H1 (cell line): ENCODE results near the gene TPRN. TPM values are rescaled to one million over a fixed set of nuclear protein-coding genes. Genes with fewer than 3 reads are reported as not detected.

Experiments
- CTCF ChIA-PET: fragments of 300-600 bp; sonication (Branson Sonifier 250); formaldehyde crosslinking; loops from one replicate; lab custom pipeline; 2021; ENCODE audit not compliant: partially characterized antibody; lab: Charles Lee
- POLR2A ChIA-PET: fragments of 300-600 bp; sonication (Branson Sonifier 250); formaldehyde crosslinking; loops from one replicate; lab custom pipeline; 2021; ENCODE audit warnings: inconsistent platforms; ENCODE audit not compliant: partially characterized antibody; lab: Charles Lee
- DNase-seq, 2 experiments: peaks; one replicate each; pipeline versions ENCODE4 v3.0.0 to v3.0.0-alpha.2; 2010 to 2022; ENCODE audit warnings: low spot score in 2 of 2, low read depth in 1 of 2, mixed read lengths in 1 of 2
- FAIRE-seq: peaks from 2 replicates; lab custom pipeline; 2011; peaks lifted over from hg19 to GRCh38; lab: Jason Lieb, UNC
- H2AFZ ChIP-seq: 2 replicates; pipeline ENCODE4 v1.8.1; 2012; ENCODE audit warnings: low read length, inconsistent platforms
- H2AK5ac ChIP-seq: 2 replicates; pipeline ENCODE4 v1.6.1; 2013; ENCODE audit warnings: low read depth, low read length
- H2BK120ac ChIP-seq: replicated peaks from 2 replicates; pipeline ENCODE3; 2013; ENCODE audit warnings: low read depth, low read length, inconsistent platforms
- H2BK12ac ChIP-seq: 2 replicates; pipeline ENCODE4 v1.6.1; 2013; ENCODE audit warnings: low read depth, low read length
- H2BK15ac ChIP-seq: 2 replicates; pipeline ENCODE4 v1.6.1; 2013; ENCODE audit warnings: low read length
- H2BK20ac ChIP-seq: 2 replicates; pipeline ENCODE4 v1.6.1; 2013; ENCODE audit warnings: low read length
- H2BK5ac ChIP-seq: 2 replicates; pipeline ENCODE4 v1.6.1; 2013; ENCODE audit warnings: low read depth, low read length
- H3K14ac ChIP-seq: 2 replicates; pipeline ENCODE4 v1.6.1; 2013; ENCODE audit warnings: inconsistent platforms; ENCODE audit not compliant: insufficient read length
- H3K18ac ChIP-seq: 2 replicates; pipeline ENCODE4 v1.6.1; 2013; ENCODE audit warnings: low read length; ENCODE audit errors: extremely low read depth
- H3K23ac ChIP-seq: 2 replicates; pipeline ENCODE4 v1.6.1; 2013; ENCODE audit warnings: inconsistent platforms; ENCODE audit not compliant: insufficient read length
- H3K23me2 ChIP-seq: 2 replicates; pipeline ENCODE4 v1.6.1; 2013; ENCODE audit warnings: low read depth, low read length
- H3K27ac ChIP-seq: 2 replicates; pipeline ENCODE4 v1.6.1; 2011; ENCODE audit warnings: low read depth, low read length, inconsistent platforms
- H3K27me3 ChIP-seq, 4 experiments: replicated peaks in 1 of 4; 1 replicate in 1 of 4; 2 replicates in 3 of 4; pipeline versions ENCODE4 v1.6.1 to v1.8.1; 2011 to 2013; ENCODE audit warnings: low read length in 3 of 4, mild to moderate bottlenecking in 3 of 4, inconsistent platforms in 2 of 4, mixed read lengths in 2 of 4, moderate library complexity in 1 of 4; ENCODE audit not compliant: control insufficient read depth in 3 of 4, insufficient read depth in 3 of 4; ENCODE audit errors: extremely low read depth in 1 of 4
- H3K36me3 ChIP-seq, 4 experiments: 2 replicates each; pipeline versions ENCODE4 v1.6.1 to v1.8.1; 2011 to 2013; ENCODE audit warnings: mild to moderate bottlenecking in 4 of 4, low read length in 3 of 4, moderate library complexity in 2 of 4, control low read depth in 1 of 4, inconsistent platforms in 1 of 4; ENCODE audit not compliant: insufficient read depth in 4 of 4, control insufficient read depth in 2 of 4
- H3K4ac ChIP-seq: replicated peaks from 2 replicates; pipeline ENCODE3; 2013; ENCODE audit warnings: low read length, low read depth, mixed read lengths, inconsistent platforms; ENCODE audit not compliant: insufficient read length
- H3K4me1 ChIP-seq, 4 experiments: replicated peaks in 1 of 4; 1 replicate in 1 of 4; 2 replicates in 3 of 4; pipeline versions ENCODE4 v1.6.1 to v1.8.1; 2011 to 2013; ENCODE audit warnings: low read length in 3 of 4, inconsistent platforms in 2 of 4, mixed read lengths in 1 of 4; ENCODE audit not compliant: insufficient read depth in 4 of 4, control insufficient read depth in 3 of 4
- H3K4me2 ChIP-seq, 2 experiments: 2 replicates each; pipeline versions ENCODE4 v1.6.1 to v1.8.1; 2011 to 2013; ENCODE audit warnings: low read depth in 2 of 2, low read length in 2 of 2, control low read depth in 1 of 2, inconsistent platforms in 1 of 2, mild to moderate bottlenecking in 1 of 2; ENCODE audit not compliant: insufficient read depth in 1 of 2
- H3K4me3 ChIP-seq, 4 experiments: fragments of 200-600, 300-600 bp in 1 of 4; sonication (generic), shearing (Covaris generic), sonication (Bioruptor Twin) in 1 of 4; 2 replicates each; pipeline versions ENCODE4 v1.5.1 to v1.8.1; 2011 to 2016; ENCODE audit warnings: low read length in 4 of 4, low read depth in 3 of 4, control low read depth in 2 of 4, inconsistent platforms in 2 of 4, mild to moderate bottlenecking in 2 of 4, mixed read lengths in 1 of 4, moderate library complexity in 1 of 4; ENCODE audit not compliant: insufficient read depth in 2 of 4; ENCODE audit errors: extremely low read depth in 1 of 4
- H3K56ac ChIP-seq: replicated peaks from 2 replicates; pipeline ENCODE3; 2013; ENCODE audit warnings: low read depth, mild to moderate bottlenecking, mixed read lengths, low read length, inconsistent platforms; ENCODE audit not compliant: insufficient read length
- H3K79me1 ChIP-seq: 2 replicates; pipeline ENCODE4 v1.6.1; 2013; ENCODE audit warnings: low read depth, low read length, control low read depth
- H3K79me2 ChIP-seq, 2 experiments: 2 replicates each; pipeline versions ENCODE4 v1.6.1 to v1.8.1; 2012 to 2013; ENCODE audit warnings: low read length in 2 of 2, mild to moderate bottlenecking in 2 of 2, inconsistent platforms in 1 of 2; ENCODE audit not compliant: insufficient read depth in 2 of 2, control insufficient read depth in 1 of 2
- H3K9ac ChIP-seq, 4 experiments: replicated peaks in 1 of 4; 1 replicate in 1 of 4; 2 replicates in 3 of 4; pipeline versions ENCODE4 v1.6.1 to v1.8.1; 2011 to 2013; ENCODE audit warnings: low read depth in 3 of 4, low read length in 3 of 4, control low read depth in 2 of 4, mild to moderate bottlenecking in 2 of 4, moderate library complexity in 2 of 4, inconsistent platforms in 1 of 4; ENCODE audit errors: extremely low read depth in 1 of 4
- H3K9me3 ChIP-seq, 2 experiments: 2 replicates each; pipeline versions ENCODE4 v1.6.1 to v1.8.1; 2012 to 2013; ENCODE audit warnings: mild to moderate bottlenecking in 2 of 2, moderate library complexity in 2 of 2, control low read depth in 1 of 2, inconsistent platforms in 1 of 2, low read depth in 1 of 2, low read length in 1 of 2, mixed read lengths in 1 of 2; ENCODE audit not compliant: insufficient read depth in 2 of 2
- H4K20me1 ChIP-seq, 2 experiments: replicated peaks in 1 of 2; 2 replicates each; pipeline versions ENCODE3 to v1.8.1; 2011 to 2013; ENCODE audit warnings: inconsistent platforms in 2 of 2, low read length in 2 of 2, mild to moderate bottlenecking in 1 of 2; ENCODE audit not compliant: insufficient read depth in 2 of 2, control insufficient read depth in 1 of 2
- H4K5ac ChIP-seq: 2 replicates; pipeline ENCODE4 v1.6.1; 2013; ENCODE audit warnings: low read length, low read depth, mixed read lengths, inconsistent platforms; ENCODE audit not compliant: insufficient read length
- H4K8ac ChIP-seq: 2 replicates; pipeline ENCODE4 v1.8.0; 2013; ENCODE audit warnings: mild to moderate bottlenecking, moderate library complexity, low read length, inconsistent platforms; ENCODE audit not compliant: insufficient read depth; ENCODE audit errors: extremely low read depth
- H4K91ac ChIP-seq: replicated peaks from 2 replicates; pipeline ENCODE3; 2013; ENCODE audit warnings: low read length, mixed read lengths, inconsistent platforms; ENCODE audit not compliant: insufficient read length
- BACH1 ChIP-seq: IDR thresholded peaks from 2 replicates; pipeline ENCODE4 v1.6.1; 2012; ENCODE audit warnings: low read length, improper control_type of control experiment
- BCL11A ChIP-seq, 2 experiments: IDR thresholded peaks; one replicate each; pipeline ENCODE4 v1.6.1; 2011; ENCODE audit warnings: low read depth in 2 of 2, low read length in 2 of 2, mild to moderate bottlenecking in 2 of 2
- CEBPB ChIP-seq: IDR thresholded peaks from 2 replicates; pipeline ENCODE4 v1.6.1; 2012; ENCODE audit warnings: low read depth, low read length
- GTF2F1 ChIP-seq: IDR thresholded peaks from 2 replicates; pipeline ENCODE4 v1.6.1; 2012; ENCODE audit warnings: low read depth, low read length, improper control_type of control experiment, borderline replicate concordance
- KDM5A ChIP-seq: fragments of 200-600 bp; IDR thresholded peaks from 2 replicates; pipeline ENCODE4 v1.7.1; 2012; ENCODE audit warnings: mild to moderate bottlenecking, low read length, inconsistent platforms, mixed read lengths
- MAX ChIP-seq: IDR thresholded peaks from 2 replicates; pipeline ENCODE4 v1.6.1; 2012; ENCODE audit warnings: inconsistent platforms
- POLR2A ChIP-seq, 2 experiments: IDR thresholded peaks; 1 replicate in 1 of 2; 2 replicates in 1 of 2; pipeline ENCODE4 v1.6.1; 2011; ENCODE audit warnings: low read depth in 2 of 2, low read length in 2 of 2, mild to moderate bottlenecking in 2 of 2; ENCODE audit errors: control extremely low read depth in 1 of 2
- POLR2AphosphoS5 ChIP-seq: IDR thresholded peaks from 2 replicates; pipeline ENCODE4 v1.6.1; 2011; ENCODE audit warnings: low read depth, low read length
- RBBP5 ChIP-seq: IDR thresholded peaks from 2 replicates; pipeline ENCODE4 v1.7.1; 2012; ENCODE audit warnings: low read depth, mild to moderate bottlenecking, inconsistent platforms, low read length, moderate library complexity, borderline replicate concordance
- SAP30 ChIP-seq: fragments of 300-600 bp; sonication (generic); IDR thresholded peaks from 2 replicates; pipeline ENCODE4 v1.7.1; 2012; ENCODE audit warnings: low read length, moderate library complexity, mild to moderate bottlenecking, inconsistent platforms; ENCODE audit not compliant: insufficient read depth, insufficient replicate concordance
- SIX5 ChIP-seq: IDR thresholded peaks from 2 replicates; pipeline ENCODE4 v1.6.1; 2011; ENCODE audit warnings: mild to moderate bottlenecking, low read depth, low read length
- SP4 ChIP-seq: IDR thresholded peaks from 2 replicates; pipeline ENCODE4 v1.6.1; 2012; ENCODE audit warnings: low read length, inconsistent platforms
- TAF7 ChIP-seq: optimal IDR thresholded peaks from 2 replicates; pipeline ENCODE3; 2011; ENCODE audit warnings: low read depth, mild to moderate bottlenecking, inconsistent platforms, low read length, moderate library complexity, borderline replicate concordance
- WGBS, 2 experiments: shearing (Covaris generic) in 1 of 2; methylation state at CpG; one replicate each; pipeline versions ENCODE4 v1.1.6 to v1.1.7; 2013 to 2015; ENCODE audit warnings: low lambda C conversion rate in 2 of 2, mixed read lengths in 2 of 2, inconsistent platforms in 1 of 2, low coverage in 1 of 2, missing lambda C conversion rate in 1 of 2; ENCODE audit not compliant: insufficient replicate concordance in 2 of 2, insufficient coverage in 1 of 2, insufficient read length in 1 of 2; ENCODE audit errors: extremely low coverage in 1 of 2, missing lambda C conversion rate in 1 of 2; 5-methylcytosine and 5-hydroxymethylcytosine counted together
- polyA plus RNA-seq, 7 experiments: library from polyadenylated mRNA; depleted of rRNA in 3 of 7; stranded (reverse) in 5 of 7; unstranded in 2 of 7; fragments of >200 nt in 5 of 7; fragments of 200-250 nt in 2 of 7; gene quantifications; 1 replicate in 5 of 7; 2 replicates in 1 of 7; 4 replicates in 1 of 7; pipeline versions ENCODE4 v1.2.1 to v1.2.3, GENCODE V29; 2011 to 2013; ENCODE audit warnings: missing spikeins in 2 of 7, mixed read lengths in 2 of 7
- total RNA-seq: library from RNA; stranded (reverse); fragmentation: NEBNext Ultra II Directional; extraction: Animal tissue kit (Norgen Biotek cat#: 25700); gene quantifications from 2 replicates; pipeline ENCODE4 v1.2.1, GENCODE V29; 2021

The TPRN gene
- total and polyA plus RNA-seq, 2 of the 8 experiments (the other 6 are each of a cell fraction or from before 2014, with no cell fraction given): 9.7 to 23.2 TPM

GRCh38 chr9:137236238-137236935 lies 35.8 kb upstream of the TPRN start:
- Histone ChIP-seq H2BK120ac (no peak overlapping the region), H2BK5ac (peak overlapping the region; percentile 30; the same call in 1 of the 2 replicates), H3K23me2 (peaks cover 5% of the 10 kb centered on the region; the same call in 1 of the 2 replicates), H3K4ac (no peak overlapping the region), H2AFZ (no peak overlapping the region), H3K4me2 (peak overlapping the region in 1 of 2 experiments; percentile 66; a peak in 2 of 4 replicates), H2AK5ac (no peak overlapping the region), H4K20me1 (peaks cover 6 to 8% of the 10 kb centered on the region in 2 experiments), H3K4me1 (peaks cover 0 to 12% (median 8%) of the 10 kb centered on the region in 4 experiments; a peak in 6 of 7 replicates), H3K79me2 (peaks cover 0 to 7% of the 10 kb centered on the region in 2 experiments; a peak in 1 of 4 replicates), H3K36me3 (no peaks in the 10 kb centered on the region), H3K18ac (no peak overlapping the region), H3K9me3 (no peaks in the 10 kb centered on the region), H2BK20ac (no peak overlapping the region), H3K4me3 (0 out of 8 replicates have a peak overlapping the region, but pooled peaks of 1 of the 4 experiments have one; percentile 25), H3K79me1 (no peaks in the 10 kb centered on the region), H3K27me3 (no peaks in the 10 kb centered on the region), H4K91ac (no peak overlapping the region), H2BK12ac (no peak overlapping the region), H3K27ac (no peak overlapping the region), H3K56ac (no peak overlapping the region), H3K9ac (no peak overlapping the region), H4K5ac (peak overlapping the region; percentile 59), H4K8ac (peak overlapping the region; percentile 86), H2BK15ac (no peak overlapping the region), H3K23ac (no peak overlapping the region), H3K14ac (no peak overlapping the region)
- FAIRE-seq (no peak), DNase-seq (peak; percentile 59 to 96)
- WGBS, 2 experiments: 31% methylated on average over 18 of the region's 31 CpGs; no CpG with 5 or more reads in 1 of the 2 experiments
- CTCF ChIA-PET: interaction anchor here (0.6 to 20.2 kb wide), 46 partner anchors 10 to 338 kb away, joined by 3 to 204 read pairs (median 5); partner anchors contain the start of genes ANAPC2, CYSRT1, LRRC26 and NELFB
- POLR2A ChIA-PET: interaction anchor here (1.0 to 69.9 kb wide), 5 partner anchors 1 to 181 kb away, joined by 3 to 1462 read pairs (median 4); partner anchors contain the start of genes CYSRT1, NDOR1, NELFB and RNF208
- TF ChIP-seq POLR2AphosphoS5 (no peak), BCL11A (IDR thresholded peaks at IDR 0.05; ENCODE audit: low read depth in 2 of 2, low read length in 2 of 2) (no peak), CEBPB (no peak), SP4 (peak; percentile 93), BACH1 (peak; percentile 73), KDM5A (no peak), SIX5 (no peak), RBBP5 (no peak), SAP30 (no peak), POLR2A (IDR thresholded peaks at IDR 0.05; ENCODE audit: control extremely low read depth in 1 of 2, low read depth in 2 of 2, low read length in 2 of 2) (no peak), GTF2F1 (no peak), MAX (peak; percentile 58), TAF7 (peak; percentile 85)
